Spleen (tissue), 7 donors: ENCODE measurements around the gene DPY19L2.
"Not testable (repeated sequence)": the region's sequence is repeated elsewhere in the genome, so short reads cannot be mapped to it uniquely, and the experiment has no call there.

Source experiments
- POLR2A ChIP-seq, 3 donors: fragments of 450-650 bp; IDR thresholded peaks; one replicate each; pipeline ENCODE4 v1.5.1; 2017; ENCODE audit warnings: antibody characterized with exemption in 3 of 3, mild to moderate bottlenecking in 1 of 3
- TF ChIP-seq, protein P1 (sequence below), 11 experiments: fragments of 200-600 bp in 7 of 11; fragments of 450-650 bp in 4 of 11; sonication (generic) in 4 of 11; IDR thresholded peaks in 8 of 11; conservative IDR thresholded peaks in 3 of 11; 1 replicate in 7 of 11; 2 replicates in 4 of 11; pipeline versions ENCODE4 v1.4.0 to v1.8.0; 2016 to 2021; ENCODE audit warnings: antibody characterized with exemption in 11 of 11, inconsistent platforms in 4 of 11, mild to moderate bottlenecking in 1 of 11
- donor health status: DM: no; HTN: no; CAD: no; lungs with moderate emphysema.
- donor health status: DM: no; HTN: no; CAD: no.
- donor health status: DM: no; HTN: no; CAD: no.

DNA sequence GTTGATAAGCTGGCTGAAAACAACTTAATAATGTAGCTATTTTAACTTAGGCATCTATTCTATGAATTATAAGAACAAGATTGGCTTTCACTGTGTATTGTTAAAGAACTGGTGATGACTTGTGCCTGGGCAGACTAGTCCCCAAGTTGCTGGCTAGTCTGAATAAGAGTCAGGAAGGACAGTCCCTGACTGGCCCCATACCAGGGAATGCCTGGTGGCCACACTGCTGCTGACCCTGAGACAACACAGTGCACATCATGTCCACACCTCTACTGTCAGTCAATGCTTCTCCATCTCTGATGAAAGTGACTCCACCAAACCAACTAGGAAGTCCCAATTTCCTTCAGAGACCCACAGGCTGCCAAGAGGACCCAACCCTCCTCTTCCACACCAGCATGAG is 130.5 kb downstream of the DPY19L2 start:
- not testable (repeated sequence) for TF ChIP-seq POLR2A (IDR thresholded peaks at IDR 0.05)
- TF ChIP-seq, protein P1, sequence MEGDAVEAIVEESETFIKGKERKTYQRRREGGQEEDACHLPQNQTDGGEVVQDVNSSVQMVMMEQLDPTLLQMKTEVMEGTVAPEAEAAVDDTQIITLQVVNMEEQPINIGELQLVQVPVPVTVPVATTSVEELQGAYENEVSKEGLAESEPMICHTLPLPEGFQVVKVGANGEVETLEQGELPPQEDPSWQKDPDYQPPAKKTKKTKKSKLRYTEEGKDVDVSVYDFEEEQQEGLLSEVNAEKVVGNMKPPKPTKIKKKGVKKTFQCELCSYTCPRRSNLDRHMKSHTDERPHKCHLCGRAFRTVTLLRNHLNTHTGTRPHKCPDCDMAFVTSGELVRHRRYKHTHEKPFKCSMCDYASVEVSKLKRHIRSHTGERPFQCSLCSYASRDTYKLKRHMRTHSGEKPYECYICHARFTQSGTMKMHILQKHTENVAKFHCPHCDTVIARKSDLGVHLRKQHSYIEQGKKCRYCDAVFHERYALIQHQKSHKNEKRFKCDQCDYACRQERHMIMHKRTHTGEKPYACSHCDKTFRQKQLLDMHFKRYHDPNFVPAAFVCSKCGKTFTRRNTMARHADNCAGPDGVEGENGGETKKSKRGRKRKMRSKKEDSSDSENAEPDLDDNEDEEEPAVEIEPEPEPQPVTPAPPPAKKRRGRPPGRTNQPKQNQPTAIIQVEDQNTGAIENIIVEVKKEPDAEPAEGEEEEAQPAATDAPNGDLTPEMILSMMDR (IDR thresholded peaks at IDR 0.05 in 8 of 11, conservative IDR thresholded peaks at IDR 0.05 in 3 of 11): not testable (repeated sequence)
